ENCODE results near the gene HIVEP3. TPM values are rescaled to one million over a fixed set of nuclear protein-coding genes. Genes with fewer than 3 reads are reported as not detected.

Gene HIVEP3
- total RNA-seq, 1 experiment from 2014 or later, result 2.8 TPM

GRCh38 chr1:41504114-41505035, 414.3 kb downstream of the HIVEP3 start:
- peak; percentile 63 to 74 for DNase-seq
- H3K27ac ChIP-seq, result no peak overlapping the region
- peaks cover 32% of the 10 kb centered on the region for H3K4me1 ChIP-seq

GRCh38 chr1:41503538-41504113, 415.1 kb downstream of the HIVEP3 start:
- Histone ChIP-seq H3K36me3 (no peaks in the 10 kb centered on the region), H3K27me3 (no peaks in the 10 kb centered on the region), H3K4me3 (no peak overlapping the region), H3K9me3 (replicated peaks) (no peaks in the 10 kb centered on the region), H3K27ac (no peak overlapping the region), H3K4me1 (peaks cover 39% of the 10 kb centered on the region)
- DNase-seq, result no peak

More at GRCh38 chr1:41504114-41505035, 414.3 kb downstream of the HIVEP3 start:
- Histone ChIP-seq H3K9me3 (replicated peaks) (no peaks in the 10 kb centered on the region), H3K4me3 (no peak overlapping the region), H3K27me3 (no peaks in the 10 kb centered on the region), H3K36me3 (no peaks in the 10 kb centered on the region)

GRCh38 chr1:41502912-41503311, 415.8 kb downstream of the HIVEP3 start:
- no peaks in the 10 kb centered on the region for H3K27me3 ChIP-seq
- H3K9me3 ChIP-seq (replicated peaks), result no peaks in the 10 kb centered on the region
- H3K27ac ChIP-seq, result no peak overlapping the region
- DNase-seq, result no peak
- H3K4me3 ChIP-seq, result no peak overlapping the region
- H3K4me1 ChIP-seq, result peaks cover 47% of the 10 kb centered on the region
- H3K36me3 ChIP-seq, result no peaks in the 10 kb centered on the region

- no peak for DNase-seq
- Histone ChIP-seq H3K27me3 (no peaks in the 10 kb centered on the region), H3K27ac (no peak overlapping the region), H3K36me3 (no peaks in the 10 kb centered on the region), H3K4me3 (no peak overlapping the region), H3K4me1 (peaks cover 45% of the 10 kb centered on the region), H3K9me3 (replicated peaks) (no peaks in the 10 kb centered on the region)
These were observed 417.1 kb downstream of the HIVEP3 start for GRCh38 chr1:41501581-41501980.

GRCh38 chr1:41500781-41501518, 417.8 kb downstream of the HIVEP3 start:
- no peak overlapping the region for H3K4me3 ChIP-seq
- no peaks in the 10 kb centered on the region for H3K9me3 ChIP-seq (replicated peaks)
- no peaks in the 10 kb centered on the region for H3K36me3 ChIP-seq
- no peak for DNase-seq
- no peaks in the 10 kb centered on the region for H3K27me3 ChIP-seq
- peaks cover 44% of the 10 kb centered on the region for H3K4me1 ChIP-seq
- H3K27ac ChIP-seq, result no peak overlapping the region

- H3K36me3 ChIP-seq, result no peaks in the 10 kb centered on the region
- no peaks in the 10 kb centered on the region for H3K27me3 ChIP-seq
- H3K27ac ChIP-seq, result no peak overlapping the region
- H3K4me3 ChIP-seq, result no peak overlapping the region
- no peaks in the 10 kb centered on the region for H3K9me3 ChIP-seq (replicated peaks)
- no peak for DNase-seq
- peaks cover 48% of the 10 kb centered on the region for H3K4me1 ChIP-seq
These were observed 418.3 kb downstream of the HIVEP3 start for GRCh38 chr1:41500378-41500777.

- Histone ChIP-seq H3K4me3 (no peak overlapping the region), H3K27me3 (no peaks in the 10 kb centered on the region), H3K4me1 (peaks cover 55% of the 10 kb centered on the region), H3K9me3 (replicated peaks) (no peaks in the 10 kb centered on the region), H3K36me3 (no peaks in the 10 kb centered on the region), H3K27ac (no peak overlapping the region)
- DNase-seq, result no peak
These were observed 419.1 kb downstream of the HIVEP3 start for GRCh38 chr1:41499591-41499990.

GRCh38 chr1:41498804-41499203, 419.9 kb downstream of the HIVEP3 start:
- no peaks in the 10 kb centered on the region for H3K9me3 ChIP-seq (replicated peaks)
- DNase-seq, result peak; percentile 65 to 74
- H3K27me3 ChIP-seq, result no peaks in the 10 kb centered on the region
- peaks cover 48% of the 10 kb centered on the region for H3K4me1 ChIP-seq
- H3K27ac ChIP-seq, result peak overlapping the region; percentile 9; the same call in 1 of the 2 replicates
- H3K36me3 ChIP-seq, result no peaks in the 10 kb centered on the region
- no peak overlapping the region for H3K4me3 ChIP-seq

GRCh38 chr1:41498391-41498790, 420.3 kb downstream of the HIVEP3 start:
- Histone ChIP-seq H3K27me3 (no peaks in the 10 kb centered on the region), H3K9me3 (replicated peaks) (no peaks in the 10 kb centered on the region), H3K4me1 (peaks cover 44% of the 10 kb centered on the region), H3K27ac (peak overlapping the region; percentile 9; the same call in 1 of the 2 replicates), H3K36me3 (no peaks in the 10 kb centered on the region), H3K4me3 (no peak overlapping the region)
- DNase-seq, result no peak

GRCh38 chr1:41497461-41498030, 421.2 kb downstream of the HIVEP3 start:
- Histone ChIP-seq H3K4me3 (no peak overlapping the region), H3K27ac (no peak overlapping the region), H3K36me3 (0 out of 2 replicates have a peak, but pooled peaks cover under 1% of the 10 kb centered on the region), H3K9me3 (replicated peaks) (no peaks in the 10 kb centered on the region), H3K4me1 (peaks cover 38% of the 10 kb centered on the region), H3K27me3 (no peaks in the 10 kb centered on the region)
- DNase-seq, result no peak

- Histone ChIP-seq H3K4me3 (no peak overlapping the region), H3K9me3 (replicated peaks) (no peaks in the 10 kb centered on the region), H3K4me1 (peaks cover 38% of the 10 kb centered on the region), H3K27ac (peak overlapping the region; percentile 96; the same call in 1 of the 2 replicates), H3K36me3 (0 out of 2 replicates have a peak, but pooled peaks cover 2% of the 10 kb centered on the region), H3K27me3 (no peaks in the 10 kb centered on the region)
- no peak for DNase-seq
These were observed 421.7 kb downstream of the HIVEP3 start for GRCh38 chr1:41497056-41497440.

GRCh38 chr1:41496080-41497055, 422.4 kb downstream of the HIVEP3 start:
- Histone ChIP-seq H3K27me3 (no peaks in the 10 kb centered on the region), H3K36me3 (0 out of 2 replicates have a peak, but pooled peaks cover 2% of the 10 kb centered on the region), H3K27ac (peak overlapping the region; percentile 96), H3K4me1 (peaks cover 38% of the 10 kb centered on the region), H3K9me3 (replicated peaks) (no peaks in the 10 kb centered on the region), H3K4me3 (peak overlapping the region; percentile 55)
- peak; percentile 91 for DNase-seq

GRCh38 chr1:41495210-41495948, 423.3 kb downstream of the HIVEP3 start:
- Histone ChIP-seq H3K36me3 (0 out of 2 replicates have a peak, but pooled peaks cover 2% of the 10 kb centered on the region), H3K4me1 (peaks cover 38% of the 10 kb centered on the region), H3K27ac (peak overlapping the region; percentile 96), H3K9me3 (replicated peaks) (no peaks in the 10 kb centered on the region), H3K27me3 (no peaks in the 10 kb centered on the region), H3K4me3 (peak overlapping the region; percentile 55)
- peak; percentile 82 to 86 for DNase-seq

All from SJCRH30 (cell line).